Measurements from ENCODE around the gene CAMK1D. TPM values are rescaled to one million over a fixed set of nuclear protein-coding genes. Genes with fewer than 3 reads are reported as not detected.
A peak's percentile ranks its signal among the peaks of the same experiment; 100 is the strongest.

Gene CAMK1D
- total and polyA plus RNA-seq, 3 donors from 2014 or later = 10.0 to 14.5 (median 14.0) TPM

GRCh38 chr10:12769323-12770044, 420.1 kb downstream of the CAMK1D start:
- no peaks in the 10 kb centered on the region for H3K27me3 ChIP-seq
- intact Hi-C loops (cut with DNase I; ENCODE audit: low total_unique reads) = no loop called here
- 48 to 62% methylated on average over 14 of the region's 14 CpGs for WGBS, 2 donors
- TF ChIP-seq CTCF (IDR thresholded peaks at IDR 0.05) = no peak
- TF ChIP-seq POLR2A (IDR thresholded peaks at IDR 0.05) = no peak
- H3K9me3 ChIP-seq = no peaks in the 10 kb centered on the region
- peak; percentile 47 for DNase-seq
- H3K4me1 ChIP-seq = peaks cover 21% of the 10 kb centered on the region
- H3K27ac ChIP-seq = no peak overlapping the region
- H3K4me3 ChIP-seq = no peak overlapping the region
- H3K36me3 ChIP-seq (ENCODE audit: low read depth, missing control alignments) = no peaks in the 10 kb centered on the region

GRCh38 chr10:12771981-12772760, 422.8 kb downstream of the CAMK1D start:
- intact Hi-C loops (cut with DNase I; ENCODE audit: low total_unique reads) = no loop called here
- DNase-seq = no peak
- Histone ChIP-seq H3K36me3 (ENCODE audit: low read depth, missing control alignments) (no peaks in the 10 kb centered on the region), H3K4me1 (peaks cover 21% of the 10 kb centered on the region), H3K4me3 (no peak overlapping the region), H3K27me3 (no peaks in the 10 kb centered on the region), H3K27ac (no peak overlapping the region), H3K9me3 (no peaks in the 10 kb centered on the region)
- WGBS, 2 donors = 92 to 93% methylated on average over 19 of the region's 19 CpGs
- TF ChIP-seq POLR2A (IDR thresholded peaks at IDR 0.05) = no peak
- no peak for TF ChIP-seq CTCF (IDR thresholded peaks at IDR 0.05)

GRCh38 chr10:12772797-12773587, 423.6 kb downstream of the CAMK1D start:
- H3K4me1 ChIP-seq = peaks cover 19% of the 10 kb centered on the region
- H3K27me3 ChIP-seq = no peaks in the 10 kb centered on the region
- no peaks in the 10 kb centered on the region for H3K9me3 ChIP-seq
- H3K4me3 ChIP-seq = no peak overlapping the region
- no peaks in the 10 kb centered on the region for H3K36me3 ChIP-seq (ENCODE audit: low read depth, missing control alignments)
- TF ChIP-seq CTCF (IDR thresholded peaks at IDR 0.05) (no peak), POLR2A (IDR thresholded peaks at IDR 0.05) (no peak)
- intact Hi-C loops (cut with DNase I; ENCODE audit: low total_unique reads) = no loop called here
- no peak overlapping the region for H3K27ac ChIP-seq
- WGBS, 2 donors = 89 to 94% methylated on average over 8 of the region's 8 CpGs
- no peak for DNase-seq

- DNase-seq = no peak
- Histone ChIP-seq H3K27ac (no peak overlapping the region), H3K4me1 (peaks cover 5% of the 10 kb centered on the region), H3K4me3 (no peak overlapping the region), H3K36me3 (ENCODE audit: low read depth, missing control alignments) (no peaks in the 10 kb centered on the region), H3K27me3 (no peaks in the 10 kb centered on the region), H3K9me3 (no peaks in the 10 kb centered on the region)
- TF ChIP-seq CTCF (IDR thresholded peaks at IDR 0.05) (no peak), POLR2A (IDR thresholded peaks at IDR 0.05) (no peak)
- intact Hi-C loops (cut with DNase I; ENCODE audit: low total_unique reads) = no loop called here
- WGBS, 2 donors = 75 to 81% methylated on average over 16 of the region's 16 CpGs
Measured at GRCh38 chr10:12774204-12774894, 425.0 kb downstream of the CAMK1D start.

Measured in testis (tissue), 3 donors.